BJ (cell line): ENCODE data around the gene SWAP70. TPM values are rescaled to one million over a fixed set of nuclear protein-coding genes. Genes with fewer than 3 reads are reported as not detected.

Source experiments
- CTCF ChIA-PET: fragments of 350-600 bp; formaldehyde crosslinking; extraction: SDS; loops from one replicate; lab custom pipeline; 2021; ENCODE audit warnings: antibody characterized with exemption, inconsistent platforms; lab: Yijun Ruan, JAX
- POLR2A ChIA-PET: fragments of 300-600 bp; sonication (Branson Sonifier 250); formaldehyde crosslinking; extraction: SDS; loops from one replicate; lab custom pipeline; 2021; ENCODE audit warnings: antibody characterized with exemption; lab: Charles Lee
- DNase-seq: peaks from one replicate; pipeline ENCODE4 v3.0.0-alpha.2; 2011; ENCODE audit warnings: low read depth
- H3K27me3 ChIP-seq: 2 replicates; pipeline ENCODE4 v1.6.0; 2011; ENCODE audit warnings: low read length; ENCODE audit not compliant: control insufficient read depth, insufficient read depth
- H3K36me3 ChIP-seq: 2 replicates; pipeline ENCODE4 v1.5.1; 2011; ENCODE audit warnings: low read length; ENCODE audit not compliant: control insufficient read depth, insufficient read depth
- H3K4me3 ChIP-seq: 2 replicates; pipeline ENCODE4 v1.5.1; 2011; ENCODE audit warnings: low read depth, mild to moderate bottlenecking, control low read depth, low read length
- polyA plus RNA-seq: library from polyadenylated mRNA; depleted of rRNA; stranded (reverse); fragments of >200 nt; gene quantifications from 2 replicates; pipeline ENCODE4 v1.2.3, GENCODE V29; 2011
- TF ChIP-seq, protein P1 (sequence below): IDR thresholded peaks from 2 replicates; pipeline ENCODE4 v1.5.1; 2011; ENCODE audit warnings: low read depth, mild to moderate bottlenecking, control low read depth, inconsistent platforms, low read length, moderate library complexity; ENCODE audit not compliant: insufficient read depth

Gene SWAP70
- polyA plus RNA-seq, 1 experiment = 16.6 TPM

DNA sequence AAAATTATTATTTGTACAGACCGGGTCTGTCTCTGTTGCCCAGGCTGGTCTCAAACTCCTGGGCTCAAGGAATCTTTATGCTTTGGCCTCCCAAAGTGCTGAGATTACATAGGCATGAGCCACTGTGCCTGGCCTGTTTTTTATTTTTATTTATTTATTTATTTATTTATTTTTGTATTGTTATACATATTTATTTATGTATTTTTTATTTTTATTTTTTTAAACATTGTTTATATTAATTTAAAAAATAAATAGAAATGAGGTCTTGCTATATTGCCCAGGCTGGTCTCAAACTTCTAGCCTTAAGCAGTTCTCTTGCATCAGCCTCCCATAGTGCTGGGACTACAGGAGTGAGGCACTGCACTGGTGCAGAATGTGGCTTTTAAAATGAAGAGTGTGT is 47.0 kb downstream of the SWAP70 start:
- peaks cover 7% of the 10 kb centered on the region for H3K36me3 ChIP-seq
- TF ChIP-seq, protein P1, sequence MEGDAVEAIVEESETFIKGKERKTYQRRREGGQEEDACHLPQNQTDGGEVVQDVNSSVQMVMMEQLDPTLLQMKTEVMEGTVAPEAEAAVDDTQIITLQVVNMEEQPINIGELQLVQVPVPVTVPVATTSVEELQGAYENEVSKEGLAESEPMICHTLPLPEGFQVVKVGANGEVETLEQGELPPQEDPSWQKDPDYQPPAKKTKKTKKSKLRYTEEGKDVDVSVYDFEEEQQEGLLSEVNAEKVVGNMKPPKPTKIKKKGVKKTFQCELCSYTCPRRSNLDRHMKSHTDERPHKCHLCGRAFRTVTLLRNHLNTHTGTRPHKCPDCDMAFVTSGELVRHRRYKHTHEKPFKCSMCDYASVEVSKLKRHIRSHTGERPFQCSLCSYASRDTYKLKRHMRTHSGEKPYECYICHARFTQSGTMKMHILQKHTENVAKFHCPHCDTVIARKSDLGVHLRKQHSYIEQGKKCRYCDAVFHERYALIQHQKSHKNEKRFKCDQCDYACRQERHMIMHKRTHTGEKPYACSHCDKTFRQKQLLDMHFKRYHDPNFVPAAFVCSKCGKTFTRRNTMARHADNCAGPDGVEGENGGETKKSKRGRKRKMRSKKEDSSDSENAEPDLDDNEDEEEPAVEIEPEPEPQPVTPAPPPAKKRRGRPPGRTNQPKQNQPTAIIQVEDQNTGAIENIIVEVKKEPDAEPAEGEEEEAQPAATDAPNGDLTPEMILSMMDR = no peak
- ChIA-PET POLR2A (interaction anchor here (0.7 kb wide), 1 partner anchor 42 kb away, joined by 8 read pairs; no protein-coding TSS in a partner anchor), CTCF (interaction anchor here (0.6 kb wide), 1 partner anchor 44 kb away, joined by 3 read pairs; no protein-coding TSS in a partner anchor)
- H3K27me3 ChIP-seq = no peaks in the 10 kb centered on the region
- no peak for DNase-seq
- H3K4me3 ChIP-seq = no peak overlapping the region

DNA sequence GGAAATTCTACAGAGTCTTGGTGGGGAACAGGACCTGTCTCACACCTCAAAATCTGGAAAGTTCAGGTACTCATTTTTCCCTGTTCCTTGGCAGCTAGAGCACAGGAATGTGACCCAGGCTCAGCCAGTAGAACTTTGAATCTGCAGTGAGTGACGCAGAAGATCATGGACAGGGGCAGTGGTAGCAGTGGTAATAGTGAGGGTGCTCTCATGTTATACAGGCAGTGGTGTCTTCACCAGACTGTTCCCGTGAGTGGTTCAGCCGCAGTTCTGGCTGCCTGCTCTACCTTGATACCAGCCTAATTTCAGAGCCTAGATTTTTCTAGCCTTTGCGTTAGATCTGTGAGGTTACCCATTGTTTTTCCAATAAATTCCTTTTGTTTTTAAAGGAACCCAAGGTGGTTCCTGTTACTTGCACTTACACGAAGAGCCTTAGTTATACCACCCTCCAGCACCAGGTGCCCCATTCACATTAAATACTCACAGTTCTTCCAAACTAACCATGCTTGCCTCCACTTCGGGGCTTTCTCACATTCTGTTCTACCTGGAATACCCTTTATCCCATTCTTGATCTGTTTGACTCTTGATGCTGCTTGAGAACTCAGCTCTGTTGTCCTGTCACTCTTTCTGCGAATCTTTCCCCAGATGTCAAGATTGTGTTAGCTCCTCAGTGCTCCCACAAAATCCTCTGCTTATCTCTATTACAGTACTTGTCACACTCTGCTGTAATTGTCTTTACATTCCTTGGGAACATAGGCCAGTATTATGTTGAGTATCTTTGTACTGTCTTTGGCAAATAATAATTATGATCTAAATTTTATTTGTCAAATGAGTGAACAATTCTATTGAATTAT is 47.8 kb downstream of the SWAP70 start:
- Histone ChIP-seq H3K4me3 (no peak overlapping the region), H3K36me3 (peaks cover 7% of the 10 kb centered on the region), H3K27me3 (no peaks in the 10 kb centered on the region)
- TF ChIP-seq, protein P1 = no peak
- DNase-seq = no peak
- POLR2A ChIA-PET = no interaction called here
- CTCF ChIA-PET = no interaction called here

DNA sequence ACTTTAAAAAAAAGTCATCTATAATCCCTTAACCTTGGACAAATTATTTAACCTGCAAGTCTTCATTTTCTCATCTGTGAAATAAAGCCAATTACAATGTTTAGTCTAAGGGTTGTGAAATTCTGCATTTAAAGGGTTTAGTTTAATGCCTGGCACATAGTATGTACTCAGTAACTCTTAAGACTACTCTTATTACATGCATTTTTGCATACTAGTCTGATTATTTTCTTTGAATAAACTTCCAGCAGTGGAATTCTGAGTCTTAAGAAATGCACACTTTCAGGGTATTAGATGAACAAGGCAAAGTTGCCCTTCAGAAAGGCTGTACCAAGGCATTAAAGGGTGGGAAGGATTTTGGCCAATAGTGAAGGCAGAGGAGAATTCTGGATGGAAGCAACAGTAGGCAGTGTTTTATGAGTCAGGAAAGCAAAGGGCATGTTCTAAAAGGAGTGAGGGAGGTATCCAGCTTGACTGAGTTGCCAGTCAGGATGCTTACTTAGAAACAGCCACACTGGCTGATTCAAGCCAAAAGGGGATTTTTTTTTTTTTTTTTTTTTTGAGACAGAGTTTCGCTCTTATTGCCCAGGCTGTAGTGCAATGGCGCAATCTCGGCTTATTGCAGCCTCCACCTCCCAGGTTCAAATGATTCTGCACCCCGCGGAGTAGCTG is 50.5 kb downstream of the SWAP70 start:
- TF ChIP-seq, protein P1 = no peak
- ChIA-PET POLR2A (interaction anchor here (0.7 kb wide), 1 partner anchor 425 kb away, joined by 18 read pairs; no protein-coding TSS in a partner anchor), CTCF (no interaction called here)
- no peaks in the 10 kb centered on the region for H3K27me3 ChIP-seq
- H3K36me3 ChIP-seq = peaks cover 7% of the 10 kb centered on the region
- no peak overlapping the region for H3K4me3 ChIP-seq
- no peak for DNase-seq

DNA sequence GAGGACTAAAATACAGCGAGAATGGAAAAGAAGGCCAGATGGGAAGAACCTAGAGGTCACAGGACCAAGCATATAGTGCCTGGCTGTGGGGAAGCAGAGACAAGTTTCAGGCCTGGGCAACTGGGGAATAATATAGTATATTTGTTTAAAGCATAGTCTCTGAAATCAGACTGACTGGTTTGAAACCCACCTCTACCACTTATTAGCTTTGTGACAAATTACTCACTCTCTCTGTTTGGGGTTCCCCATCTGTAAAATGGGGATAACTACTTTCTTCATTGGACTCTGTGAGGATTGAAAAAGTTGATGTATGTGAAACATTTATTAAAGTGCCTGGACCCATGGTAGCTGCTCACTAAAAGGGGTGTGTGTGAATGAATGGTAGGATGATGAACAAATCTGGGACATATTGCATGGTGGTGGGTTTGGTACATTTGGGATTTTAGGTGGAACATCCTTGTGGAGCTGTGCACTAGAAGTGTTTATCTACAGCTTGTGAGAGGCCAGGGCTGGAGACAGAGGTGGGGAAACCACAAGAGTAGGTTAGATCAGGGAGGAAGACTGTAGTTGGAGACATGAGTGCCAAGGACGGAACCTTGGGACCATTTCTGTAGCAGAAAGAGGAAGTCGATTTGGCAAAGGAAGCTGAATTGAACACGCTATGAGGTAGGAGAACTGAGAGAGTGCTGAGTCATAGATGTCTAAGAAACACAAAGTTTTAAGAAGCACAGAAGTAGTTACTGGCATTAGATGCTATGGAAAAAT is 52.6 kb downstream of the SWAP70 start:
- Histone ChIP-seq H3K27me3 (no peaks in the 10 kb centered on the region), H3K4me3 (no peak overlapping the region), H3K36me3 (peaks cover 7% of the 10 kb centered on the region)
- no peak for DNase-seq
- ChIA-PET POLR2A (no interaction called here), CTCF (interaction anchor here (2.7 kb wide), 1 partner anchor 10 kb away, joined by 11 read pairs; no protein-coding TSS in a partner anchor)
- TF ChIP-seq, protein P1 = no peak
